ENCODE measurements around the gene MAPT.

DNA sequence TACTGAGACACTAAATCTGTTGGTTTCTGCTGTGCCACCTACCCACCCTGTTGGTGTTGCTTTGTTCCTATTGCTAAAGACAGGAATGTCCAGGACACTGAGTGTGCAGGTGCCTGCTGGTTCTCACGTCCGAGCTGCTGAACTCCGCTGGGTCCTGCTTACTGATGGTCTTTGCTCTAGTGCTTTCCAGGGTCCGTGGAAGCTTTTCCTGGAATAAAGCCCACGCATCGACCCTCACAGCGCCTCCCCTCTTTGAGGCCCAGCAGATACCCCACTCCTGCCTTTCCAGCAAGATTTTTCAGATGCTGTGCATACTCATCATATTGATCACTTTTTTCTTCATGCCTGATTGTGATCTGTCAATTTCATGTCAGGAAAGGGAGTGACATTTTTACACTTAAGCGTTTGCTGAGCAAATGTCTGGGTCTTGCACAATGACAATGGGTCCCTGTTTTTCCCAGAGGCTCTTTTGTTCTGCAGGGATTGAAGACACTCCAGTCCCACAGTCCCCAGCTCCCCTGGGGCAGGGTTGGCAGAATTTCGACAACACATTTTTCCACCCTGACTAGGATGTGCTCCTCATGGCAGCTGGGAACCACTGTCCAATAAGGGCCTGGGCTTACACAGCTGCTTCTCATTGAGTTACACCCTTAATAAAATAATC, 119.3 kb downstream of the MAPT start:
- TF ChIP-seq EZH2 (IDR thresholded peaks at IDR 0.05; ENCODE audit: borderline replicate concordance, low read depth, low read length, poor library complexity, severe bottlenecking): no peak
- TF ChIP-seq, protein P1, sequence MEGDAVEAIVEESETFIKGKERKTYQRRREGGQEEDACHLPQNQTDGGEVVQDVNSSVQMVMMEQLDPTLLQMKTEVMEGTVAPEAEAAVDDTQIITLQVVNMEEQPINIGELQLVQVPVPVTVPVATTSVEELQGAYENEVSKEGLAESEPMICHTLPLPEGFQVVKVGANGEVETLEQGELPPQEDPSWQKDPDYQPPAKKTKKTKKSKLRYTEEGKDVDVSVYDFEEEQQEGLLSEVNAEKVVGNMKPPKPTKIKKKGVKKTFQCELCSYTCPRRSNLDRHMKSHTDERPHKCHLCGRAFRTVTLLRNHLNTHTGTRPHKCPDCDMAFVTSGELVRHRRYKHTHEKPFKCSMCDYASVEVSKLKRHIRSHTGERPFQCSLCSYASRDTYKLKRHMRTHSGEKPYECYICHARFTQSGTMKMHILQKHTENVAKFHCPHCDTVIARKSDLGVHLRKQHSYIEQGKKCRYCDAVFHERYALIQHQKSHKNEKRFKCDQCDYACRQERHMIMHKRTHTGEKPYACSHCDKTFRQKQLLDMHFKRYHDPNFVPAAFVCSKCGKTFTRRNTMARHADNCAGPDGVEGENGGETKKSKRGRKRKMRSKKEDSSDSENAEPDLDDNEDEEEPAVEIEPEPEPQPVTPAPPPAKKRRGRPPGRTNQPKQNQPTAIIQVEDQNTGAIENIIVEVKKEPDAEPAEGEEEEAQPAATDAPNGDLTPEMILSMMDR (conservative IDR thresholded peaks at IDR 0.05; ENCODE audit: low read depth, low read length): no peak

Measured in A673 (cell line).